Astrocyte of the cerebellum (primary cell): ENCODE measurements around the gene COPS2.
"Not testable (repeated sequence)": the region's sequence is repeated elsewhere in the genome, so short reads cannot be mapped to it uniquely, and the experiment has no call there.

ENCODE experiments used
- DNase-seq: peaks from one replicate; pipeline ENCODE4 v3.0.0-alpha.2; 2011; ENCODE audit warnings: low read depth
- H3K4me3 ChIP-seq: 2 replicates; pipeline ENCODE4 v1.5.1; 2011; ENCODE audit warnings: mild to moderate bottlenecking, low read depth, low read length, moderate library complexity
- in situ Hi-C: cut with HindIII; loops from 2 replicates; pipeline ENCODE4 v1.10.0; 2017; ENCODE audit warnings: low sequenced_read_pairs
- TF ChIP-seq, protein P1 (sequence below): IDR thresholded peaks from 2 replicates; pipeline ENCODE4 v1.5.1; 2012; ENCODE audit warnings: low read length, low read depth, moderate library complexity, mild to moderate bottlenecking; ENCODE audit errors: missing control alignments

The COPS2 gene

GRCh38 chr15:49082960-49083359, 72.4 kb downstream of the COPS2 start:
- no peak for DNase-seq
- in situ Hi-C loops: no loop called here
- no peak overlapping the region for H3K4me3 ChIP-seq
- TF ChIP-seq, protein P1, sequence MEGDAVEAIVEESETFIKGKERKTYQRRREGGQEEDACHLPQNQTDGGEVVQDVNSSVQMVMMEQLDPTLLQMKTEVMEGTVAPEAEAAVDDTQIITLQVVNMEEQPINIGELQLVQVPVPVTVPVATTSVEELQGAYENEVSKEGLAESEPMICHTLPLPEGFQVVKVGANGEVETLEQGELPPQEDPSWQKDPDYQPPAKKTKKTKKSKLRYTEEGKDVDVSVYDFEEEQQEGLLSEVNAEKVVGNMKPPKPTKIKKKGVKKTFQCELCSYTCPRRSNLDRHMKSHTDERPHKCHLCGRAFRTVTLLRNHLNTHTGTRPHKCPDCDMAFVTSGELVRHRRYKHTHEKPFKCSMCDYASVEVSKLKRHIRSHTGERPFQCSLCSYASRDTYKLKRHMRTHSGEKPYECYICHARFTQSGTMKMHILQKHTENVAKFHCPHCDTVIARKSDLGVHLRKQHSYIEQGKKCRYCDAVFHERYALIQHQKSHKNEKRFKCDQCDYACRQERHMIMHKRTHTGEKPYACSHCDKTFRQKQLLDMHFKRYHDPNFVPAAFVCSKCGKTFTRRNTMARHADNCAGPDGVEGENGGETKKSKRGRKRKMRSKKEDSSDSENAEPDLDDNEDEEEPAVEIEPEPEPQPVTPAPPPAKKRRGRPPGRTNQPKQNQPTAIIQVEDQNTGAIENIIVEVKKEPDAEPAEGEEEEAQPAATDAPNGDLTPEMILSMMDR: no peak

GRCh38 chr15:49079340-49080039, 75.9 kb downstream of the COPS2 start:
- DNase-seq: no peak
- TF ChIP-seq, protein P1: no peak
- in situ Hi-C loops: no loop called here
- no peak overlapping the region for H3K4me3 ChIP-seq

DNA sequence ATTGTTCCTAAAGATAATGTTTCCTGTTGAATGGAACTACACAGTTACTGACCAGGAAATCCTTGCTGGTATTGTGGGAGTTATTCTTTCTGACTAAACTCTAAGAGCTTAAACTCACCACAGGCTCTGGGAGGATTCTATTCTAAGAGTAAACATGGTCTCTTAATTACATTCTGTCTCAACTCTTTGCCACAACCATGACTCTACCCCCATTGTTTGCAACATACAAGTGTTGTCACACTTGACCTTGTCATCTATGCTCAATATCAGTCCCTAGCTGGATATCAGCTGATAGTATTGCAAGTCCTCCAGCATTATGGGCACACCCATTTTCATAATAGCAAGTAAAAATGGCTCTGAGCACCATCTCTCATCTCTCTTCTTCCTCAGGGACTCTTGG, 79.5 kb downstream of the COPS2 start:
- H3K4me3 ChIP-seq: no peak overlapping the region
- in situ Hi-C loops: no loop called here
- TF ChIP-seq, protein P1: no peak
- no peak for DNase-seq

GRCh38 chr15:49074589-49075287, 80.7 kb downstream of the COPS2 start:
- DNase-seq, H3K4me3 ChIP-seq, in situ Hi-C loops: not testable (repeated sequence)
